ENCODE data around the gene SDK1. TPM values are rescaled to one million over a fixed set of nuclear protein-coding genes. Genes with fewer than 3 reads are reported as not detected.

SDK1 gene
- total and polyA plus RNA-seq, 2 of the 8 experiments (the other 6 are each of a cell fraction or from before 2014, with no cell fraction given), result 3.3 to 7.2 TPM

- DNase-seq (ENCODE audit: low read depth in 1 of 2, low spot score in 2 of 2), result no peak
- no peaks in the 10 kb centered on the region for H3K27me3 ChIP-seq (replicated peaks in 1 of 4; ENCODE audit: control insufficient read depth in 3 of 4, extremely low read depth in 1 of 4, insufficient read depth in 3 of 4, low read length in 3 of 4)
- no peaks in the 10 kb centered on the region for H3K36me3 ChIP-seq (ENCODE audit: control insufficient read depth in 2 of 4, insufficient read depth in 4 of 4, low read length in 3 of 4)
- no peak overlapping the region for H4K5ac ChIP-seq (ENCODE audit: insufficient read length, low read depth, low read length)
- 91% methylated on average over 15 of the region's 15 CpGs; no CpG with 5 or more reads in 1 of the 2 experiments for WGBS, 2 experiments (ENCODE audit: extremely low coverage in 1 of 2, insufficient coverage in 1 of 2, insufficient read length in 1 of 2, insufficient replicate concordance in 2 of 2, low coverage in 1 of 2, low lambda C conversion rate in 2 of 2, missing lambda C conversion rate in 1 of 2)
- TF ChIP-seq POU5F1 (IDR thresholded peaks at IDR 0.05; ENCODE audit: low read depth, low read length), result no peak
- TF ChIP-seq ATF3 (IDR thresholded peaks at IDR 0.05; ENCODE audit: insufficient read depth, low read depth, low read length), result no peak
- peak; percentile 32; the same call in 1 of the 2 replicates for TF ChIP-seq MAX (IDR thresholded peaks at IDR 0.05)
- TF ChIP-seq E2F6 (IDR thresholded peaks at IDR 0.05), result peak; percentile 73
- no peaks in the 10 kb centered on the region; a peak in 1 of 7 replicates for H3K4me1 ChIP-seq (replicated peaks in 1 of 4; ENCODE audit: control insufficient read depth in 3 of 4, insufficient read depth in 4 of 4, low read length in 3 of 4)
- H3K4me3 ChIP-seq (ENCODE audit: extremely low read depth in 1 of 4, insufficient read depth in 2 of 4, low read depth in 3 of 4, low read length in 4 of 4), result no peak overlapping the region
- H2BK20ac ChIP-seq (ENCODE audit: low read length), result no peak overlapping the region
- H3K18ac ChIP-seq (ENCODE audit: extremely low read depth, low read length), result no peak overlapping the region
- H3K79me2 ChIP-seq (ENCODE audit: control insufficient read depth in 1 of 2, insufficient read depth in 2 of 2, low read length in 2 of 2), result no peaks in the 10 kb centered on the region
- no peak for FAIRE-seq
- no peak overlapping the region for H2AK5ac ChIP-seq (ENCODE audit: low read depth, low read length)
- no peak overlapping the region for H3K9ac ChIP-seq (replicated peaks in 1 of 4; ENCODE audit: extremely low read depth in 1 of 4, low read depth in 3 of 4, low read length in 3 of 4)
- H2BK120ac ChIP-seq (replicated peaks; ENCODE audit: low read depth, low read length), result no peak overlapping the region
- H3K23ac ChIP-seq (ENCODE audit: insufficient read length), result no peak overlapping the region
- H3K4me2 ChIP-seq (ENCODE audit: insufficient read depth in 1 of 2, low read depth in 2 of 2, low read length in 2 of 2), result no peak overlapping the region
- H3K23me2 ChIP-seq (ENCODE audit: low read depth, low read length), result no peaks in the 10 kb centered on the region
- no peak overlapping the region for H4K8ac ChIP-seq (ENCODE audit: extremely low read depth, insufficient read depth, low read length)
- no peak overlapping the region for H2BK15ac ChIP-seq (ENCODE audit: low read length)
- POLR2A ChIA-PET (ENCODE audit: partially characterized antibody), result interaction anchor here (0.6 to 1.0 kb wide), 2 partner anchors 12 to 51 kb away, joined by 3 read pairs; no protein-coding TSS in a partner anchor
- no peak overlapping the region for H2AFZ ChIP-seq (ENCODE audit: low read length)
- no peak overlapping the region for H2BK5ac ChIP-seq (ENCODE audit: low read depth, low read length)
- 0 out of 2 replicates have a peak overlapping the region, but pooled peaks have one; percentile 17 for H2BK12ac ChIP-seq (ENCODE audit: low read depth, low read length)
- no peaks in the 10 kb centered on the region for H3K9me3 ChIP-seq (ENCODE audit: insufficient read depth in 2 of 2, low read depth in 1 of 2, low read length in 1 of 2)
- H3K56ac ChIP-seq (replicated peaks; ENCODE audit: insufficient read length, low read depth, low read length), result no peak overlapping the region
- H3K79me1 ChIP-seq (ENCODE audit: low read depth, low read length), result no peaks in the 10 kb centered on the region
- no peak overlapping the region for H4K91ac ChIP-seq (replicated peaks; ENCODE audit: insufficient read length, low read length)
- H3K27ac ChIP-seq (ENCODE audit: low read depth, low read length), result no peak overlapping the region
- H4K20me1 ChIP-seq (replicated peaks in 1 of 2; ENCODE audit: control insufficient read depth in 1 of 2, insufficient read depth in 2 of 2, low read length in 2 of 2), result no peaks in the 10 kb centered on the region
- H3K14ac ChIP-seq (ENCODE audit: insufficient read length), result no peak overlapping the region
- CTCF ChIA-PET (ENCODE audit: partially characterized antibody), result interaction anchor here (1.0 to 1.4 kb wide), 3 partner anchors 14 to 215 kb away, joined by 3 to 4 read pairs (median 3); no protein-coding TSS in a partner anchor
- H3K4ac ChIP-seq (replicated peaks; ENCODE audit: insufficient read length, low read depth, low read length), result no peak overlapping the region
These were observed 956.4 kb downstream of the SDK1 start for GRCh38 chr7:4257146-4258111.
